Left ventricle myocardium inferior (tissue), 1 donor: ENCODE data around the gene SASH3. TPM values are rescaled to one million over a fixed set of nuclear protein-coding genes. Genes with fewer than 3 reads are reported as not detected.
"Not testable (repeated sequence)": the region's sequence is repeated elsewhere in the genome, so short reads cannot be mapped to it uniquely, and the experiment has no call there.

Source experiments
- DNase-seq: peaks from one replicate; pipeline ENCODE4 v3.0.0-alpha.2; 2020
- H3K27ac ChIP-seq: fragments of 200-600 bp; replicated peaks from 2 replicates; pipeline ENCODE4 v1.8.0; 2021
- H3K27me3 ChIP-seq: fragments of 200-600 bp; 2 replicates; pipeline ENCODE4 v1.8.0; 2021; ENCODE audit warnings: low read depth
- H3K36me3 ChIP-seq: fragments of 200-600 bp; 2 replicates; pipeline ENCODE4 v1.8.0; 2021
- H3K4me1 ChIP-seq: fragments of 200-600 bp; 2 replicates; pipeline ENCODE4 v1.8.0; 2021
- H3K4me3 ChIP-seq: fragments of 200-600 bp; 2 replicates; pipeline ENCODE4 v1.8.0; 2021; ENCODE audit warnings: mild to moderate bottlenecking, moderate library complexity
- H3K9me3 ChIP-seq: fragments of 200-600 bp; replicated peaks from 2 replicates; pipeline ENCODE4 v1.8.0; 2021
- CTCF ChIP-seq: fragments of 200-600 bp; IDR thresholded peaks from 2 replicates; pipeline ENCODE4 v1.8.0; 2021; ENCODE audit warnings: antibody characterized with exemption, mild to moderate bottlenecking, borderline replicate concordance
- intact Hi-C: fragments of 100-400 bp; cut with micrococcal nuclease; formaldehyde crosslinking; loops from one replicate; pipeline ENCODE4 v1.11.0; 2022
- total RNA-seq: library from RNA; stranded (reverse); fragmentation: NEBNext Ultra II Directional; extraction: Animal tissue kit (Norgen Biotek cat#: 25700); gene quantifications from one replicate; pipeline ENCODE4 v1.2.1, GENCODE V29; 2021
- donor health status: DM: no; HTN: yes; CAD: no; lungs with severe emphysema.

The SASH3 gene
- total RNA-seq, 1 donor from 2014 or later, result 2.2 TPM

- peak within 1 kb of the TSS; percentile 52 for H3K27ac ChIP-seq
- H3K36me3 ChIP-seq, result no peaks in the 10 kb centered on the region
- DNase-seq, result peak; percentile 31
- no peaks in the 10 kb centered on the region for H3K4me1 ChIP-seq
- intact Hi-C loops, result no loop called here
- no peaks in the 10 kb centered on the region for H3K9me3 ChIP-seq
- no peak for TF ChIP-seq CTCF
- H3K27me3 ChIP-seq, result no peaks in the 10 kb centered on the region
- H3K4me3 ChIP-seq, result peak within 1 kb of the TSS; percentile 9
Measured at GRCh38 chrX:129738466-129739308, 41.1 kb upstream of the SASH3 start, which contains the start of gene XPNPEP2. XPNPEP2 (plus strand) TSS chrX:129738979; CDS start chrX:129739214, 235 bp downstream.

GRCh38 chrX:129739578-129739977 is 40.2 kb upstream of the SASH3 start:
- no peak for DNase-seq
- Histone ChIP-seq H3K36me3 (no peaks in the 10 kb centered on the region), H3K27ac (peak overlapping the region; percentile 52), H3K4me1 (no peaks in the 10 kb centered on the region), H3K9me3 (no peaks in the 10 kb centered on the region), H3K27me3 (no peaks in the 10 kb centered on the region), H3K4me3 (no peak overlapping the region)
- intact Hi-C loops, result no loop called here
- TF ChIP-seq CTCF, result no peak

GRCh38 chrX:129741880-129742758 is 37.6 kb upstream of the SASH3 start:
- intact Hi-C loops, result no loop called here
- Histone ChIP-seq H3K4me1 (no peaks in the 10 kb centered on the region), H3K27ac (no peak overlapping the region), H3K4me3 (no peak overlapping the region), H3K9me3 (no peaks in the 10 kb centered on the region), H3K27me3 (no peaks in the 10 kb centered on the region), H3K36me3 (no peaks in the 10 kb centered on the region)
- no peak for DNase-seq
- TF ChIP-seq CTCF, result no peak

GRCh38 chrX:129742759-129743152 is 37.0 kb upstream of the SASH3 start:
- H3K27ac ChIP-seq, DNase-seq, H3K9me3 ChIP-seq, intact Hi-C loops, H3K4me3 ChIP-seq, H3K36me3 ChIP-seq, H3K27me3 ChIP-seq, H3K4me1 ChIP-seq: not testable (repeated sequence)

- Histone ChIP-seq H3K4me1 (no peaks in the 10 kb centered on the region), H3K27me3 (no peaks in the 10 kb centered on the region), H3K9me3 (no peaks in the 10 kb centered on the region), H3K4me3 (no peak overlapping the region), H3K27ac (no peak overlapping the region), H3K36me3 (no peaks in the 10 kb centered on the region)
- TF ChIP-seq CTCF, result no peak
- intact Hi-C loops, result no loop called here
- no peak for DNase-seq
Measured at GRCh38 chrX:129743821-129744220, 35.9 kb upstream of the SASH3 start.
